DOHH2 (cell line): Measurements from ENCODE around the gene CLN5.

Experiments
- CTCF ChIP-seq: fragments of 200-600 bp; sonication (generic); IDR thresholded peaks from one replicate; pipeline ENCODE4 v1.5.1; 2014; ENCODE audit warnings: antibody characterized with exemption, mild to moderate bottlenecking, low read depth, low read length; ENCODE audit not compliant: poor library complexity, severe bottlenecking
- EZH2phosphoT487 ChIP-seq: fragments of 200-600 bp; sonication (generic); IDR thresholded peaks from 2 replicates; pipeline ENCODE4 v1.6.1; 2017; ENCODE audit warnings: borderline replicate concordance, mild to moderate bottlenecking, antibody characterized with exemption, low read length, moderate library complexity, mixed read lengths

DNA sequence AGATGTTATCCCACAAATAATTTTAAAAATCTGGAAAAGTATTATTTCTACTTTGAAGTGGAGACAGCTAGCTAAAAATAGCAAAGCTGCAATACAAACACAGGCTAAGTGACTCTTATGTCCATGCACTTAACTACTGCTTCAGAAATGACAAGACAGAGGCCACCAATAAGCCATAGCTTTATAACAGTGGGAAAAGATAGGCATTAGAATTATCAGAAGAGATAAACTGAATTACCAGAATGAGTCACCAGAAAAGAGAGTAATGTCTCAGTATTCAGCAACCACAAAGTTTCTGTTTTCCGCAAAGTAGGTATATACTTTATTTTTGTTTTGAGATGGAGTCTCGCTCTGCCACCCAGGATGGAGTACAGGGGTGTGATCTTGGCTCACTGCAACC, 17.1 kb downstream of the CLN5 start:
- TF ChIP-seq CTCF (no peak), EZH2phosphoT487 (no peak)
